Endodermal cell (in vitro differentiated cells): Measurements from ENCODE around the gene SCFD2. TPM values are rescaled to one million over a fixed set of nuclear protein-coding genes. Genes with fewer than 3 reads are reported as not detected.

Experiments
- DNase-seq: peaks from one replicate; pipeline ENCODE4 v3.0.0-alpha.2; 2017
- H3K27ac ChIP-seq: 2 replicates; pipeline ENCODE4 v1.5.1; 2013; ENCODE audit warnings: mild to moderate bottlenecking, low read depth, low read length, moderate library complexity
- H3K27me3 ChIP-seq: 2 replicates; pipeline ENCODE4 v1.6.1; 2013; ENCODE audit warnings: mild to moderate bottlenecking, low read length, moderate library complexity; ENCODE audit not compliant: insufficient read depth, control insufficient read depth, poor library complexity, severe bottlenecking
- H3K36me3 ChIP-seq: 2 replicates; pipeline ENCODE4 v1.7.0; 2013; ENCODE audit warnings: mild to moderate bottlenecking, low read length, moderate library complexity; ENCODE audit not compliant: control insufficient read depth, insufficient read depth
- H3K4me1 ChIP-seq: one replicate; pipeline ENCODE4 v1.7.0; 2013; ENCODE audit warnings: low read length; ENCODE audit not compliant: control insufficient read depth, insufficient read depth
- H3K4me3 ChIP-seq: 2 replicates; pipeline ENCODE4 v1.5.1; 2013; ENCODE audit warnings: mild to moderate bottlenecking, low read length, moderate library complexity
- H3K9ac ChIP-seq: 2 replicates; pipeline ENCODE4 v1.6.1; 2013; ENCODE audit warnings: mild to moderate bottlenecking, low read length, moderate library complexity; ENCODE audit not compliant: poor library complexity, severe bottlenecking; ENCODE audit errors: extremely low read depth
- H3K9me3 ChIP-seq: 2 replicates; pipeline ENCODE4 v1.6.1; 2013; ENCODE audit warnings: mild to moderate bottlenecking, low read length, moderate library complexity; ENCODE audit not compliant: control insufficient read depth
- H3K27ac Mint-ChIP-seq: 2 replicates; pipeline ENCODE4 v1.8.0; 2020; ENCODE audit warnings: mixed read lengths
- H3K27me3 Mint-ChIP-seq: 2 replicates; pipeline ENCODE4 v1.8.0; 2021; ENCODE audit warnings: mild to moderate bottlenecking, mixed read lengths; ENCODE audit not compliant: insufficient read depth
- H3K36me3 Mint-ChIP-seq: 2 replicates; pipeline ENCODE4 v1.8.0; 2020; ENCODE audit warnings: low read depth, mixed read lengths
- H3K4me1 Mint-ChIP-seq: 2 replicates; pipeline ENCODE4 v1.8.0; 2020; ENCODE audit warnings: mixed read lengths
- H3K4me3 Mint-ChIP-seq: 2 replicates; pipeline ENCODE4 v1.8.0; 2020; ENCODE audit warnings: mild to moderate bottlenecking, moderate library complexity, mixed read lengths
- H3K9me3 Mint-ChIP-seq: 2 replicates; pipeline ENCODE4 v1.8.0; 2020; ENCODE audit warnings: mild to moderate bottlenecking, mixed read lengths
- CTCF ChIP-seq: fragments of 200-600 bp; sonication (generic); conservative IDR thresholded peaks from 2 replicates; pipeline ENCODE4 v1.5.0; 2021; ENCODE audit warnings: antibody characterized with exemption, mild to moderate bottlenecking
- WGBS, 2 experiments: methylation state at CpG; one replicate each; pipeline versions ENCODE4 v1.1.5 to v1.1.7; 2013; ENCODE audit warnings: missing lambda C conversion rate in 2 of 2, mixed read lengths in 1 of 2; ENCODE audit not compliant: insufficient coverage in 1 of 2, insufficient read length in 1 of 2; 5-methylcytosine and 5-hydroxymethylcytosine counted together
- total RNA-seq, 2 donors: library from RNA; stranded (reverse); fragmentation: NEBNext Ultra II Directional in 1 of 2; extraction: Animal tissue kit (Norgen Biotek cat#: 25700) in 1 of 2; gene quantifications; 2 replicates in 1 of 2; 3 replicates in 1 of 2; pipeline ENCODE4 v1.2.1, GENCODE V29; 2021

SCFD2 gene
- total RNA-seq, 2 donors from 2014 or later: 5.7 to 6.5 TPM

- no peak overlapping the region for H3K4me3 Mint-ChIP-seq
- 92 to 100% methylated on average over 2 to 3 of the region's 3 CpGs for WGBS, 2 experiments
- no peak for DNase-seq
- Histone ChIP-seq H3K27ac (no peak overlapping the region), H3K9ac (no peak overlapping the region), H3K27me3 (no peaks in the 10 kb centered on the region), H3K9me3 (peaks cover 23% of the 10 kb centered on the region), H3K36me3 (no peaks in the 10 kb centered on the region), H3K4me3 (no peak overlapping the region), H3K4me1 (no peaks in the 10 kb centered on the region)
- TF ChIP-seq CTCF: no peak
- peaks cover 1% of the 10 kb centered on the region for H3K4me1 Mint-ChIP-seq
- H3K9me3 Mint-ChIP-seq: peaks cover 8% of the 10 kb centered on the region
- H3K27me3 Mint-ChIP-seq: no peaks in the 10 kb centered on the region
- H3K27ac Mint-ChIP-seq: no peak overlapping the region
- H3K36me3 Mint-ChIP-seq: no peaks in the 10 kb centered on the region
Observed at GRCh38 chr4:53003959-53004358, 361.9 kb downstream of the SCFD2 start.

GRCh38 chr4:53000560-53000959 lies 365.3 kb downstream of the SCFD2 start:
- H3K9me3 Mint-ChIP-seq: no peaks in the 10 kb centered on the region
- 90 to 95% methylated on average over 4 to 6 of the region's 6 CpGs for WGBS, 2 experiments

GRCh38 chr4:52999626-53000025 lies 366.2 kb downstream of the SCFD2 start:
- no peak overlapping the region for H3K27ac ChIP-seq
- TF ChIP-seq CTCF: no peak
- no peak overlapping the region for H3K4me3 Mint-ChIP-seq
- H3K9ac ChIP-seq: no peak overlapping the region
- peaks cover 2% of the 10 kb centered on the region for H3K9me3 ChIP-seq
- no peaks in the 10 kb centered on the region for H3K36me3 ChIP-seq
- H3K36me3 Mint-ChIP-seq: no peaks in the 10 kb centered on the region
- DNase-seq: no peak
- peaks cover 2% of the 10 kb centered on the region for H3K9me3 Mint-ChIP-seq
- H3K4me1 Mint-ChIP-seq: no peaks in the 10 kb centered on the region
- no peaks in the 10 kb centered on the region for H3K27me3 ChIP-seq
- H3K27ac Mint-ChIP-seq: no peak overlapping the region
- H3K4me3 ChIP-seq: no peak overlapping the region
- H3K4me1 ChIP-seq: peaks cover 5% of the 10 kb centered on the region
- WGBS, 2 experiments: 91 to 100% methylated on average over 2 to 6 of the region's 6 CpGs
- no peaks in the 10 kb centered on the region for H3K27me3 Mint-ChIP-seq

More at GRCh38 chr4:53000560-53000959, 365.3 kb downstream of the SCFD2 start:
- Mint-ChIP-seq H3K36me3 (no peaks in the 10 kb centered on the region), H3K27ac (no peak overlapping the region), H3K4me3 (no peak overlapping the region), H3K4me1 (no peaks in the 10 kb centered on the region), H3K27me3 (no peaks in the 10 kb centered on the region)
- DNase-seq: no peak
- Histone ChIP-seq H3K4me1 (peaks cover 5% of the 10 kb centered on the region), H3K4me3 (no peak overlapping the region), H3K9me3 (no peaks in the 10 kb centered on the region), H3K27me3 (no peaks in the 10 kb centered on the region), H3K27ac (no peak overlapping the region), H3K9ac (no peak overlapping the region), H3K36me3 (no peaks in the 10 kb centered on the region)
- no peak for TF ChIP-seq CTCF
